NCI-H1694 (cell line): ENCODE data around the gene TRIO.
"Not testable (repeated sequence)": the region's sequence is repeated elsewhere in the genome, so short reads cannot be mapped to it uniquely, and the experiment has no call there.

Experiments
- DNase-seq: peaks from one replicate; lab custom pipeline; 2025; lab: John Stamatoyannopoulos, UW

TRIO gene

GRCh38 chr5:14510156-14510734 is 367.1 kb downstream of the TRIO start:
- peak; percentile 84 for DNase-seq

GRCh38 chr5:14510880-14511279 is 367.7 kb downstream of the TRIO start:
- no peak for DNase-seq

- no peak for DNase-seq
These were observed 369.4 kb downstream of the TRIO start for GRCh38 chr5:14512574-14512973.

- DNase-seq: no peak
These were observed 370.1 kb downstream of the TRIO start for GRCh38 chr5:14513266-14513665.

- no peak for DNase-seq
These were observed 373.8 kb downstream of the TRIO start for GRCh38 chr5:14516901-14517300.

GRCh38 chr5:14518638-14519037 is 375.5 kb downstream of the TRIO start:
- no peak for DNase-seq

- DNase-seq: no peak
These were observed 378.6 kb downstream of the TRIO start for GRCh38 chr5:14521748-14522147.

GRCh38 chr5:14522721-14523120 is 379.6 kb downstream of the TRIO start:
- DNase-seq: no peak

GRCh38 chr5:14523243-14524034 is 380.3 kb downstream of the TRIO start:
- DNase-seq: no peak

GRCh38 chr5:14525397-14525796 is 382.3 kb downstream of the TRIO start:
- no peak for DNase-seq

- DNase-seq: no peak
These were observed 383.4 kb downstream of the TRIO start for GRCh38 chr5:14526493-14526892.

- no peak for DNase-seq
These were observed 385.0 kb downstream of the TRIO start for GRCh38 chr5:14528115-14528514.

- no peak for DNase-seq
These were observed 385.8 kb downstream of the TRIO start for GRCh38 chr5:14528926-14529325.

GRCh38 chr5:14531668-14532067 is 388.5 kb downstream of the TRIO start:
- no peak for DNase-seq

GRCh38 chr5:14532180-14532579 is 389.0 kb downstream of the TRIO start:
- no peak for DNase-seq

- no peak for DNase-seq
These were observed 391.6 kb downstream of the TRIO start for GRCh38 chr5:14534773-14535172.

- DNase-seq: no peak
These were observed 402.2 kb downstream of the TRIO start for GRCh38 chr5:14545308-14545707.

- no peak for DNase-seq
These were observed 402.7 kb downstream of the TRIO start for GRCh38 chr5:14545862-14546261.

- no peak for DNase-seq
These were observed 404.5 kb downstream of the TRIO start for GRCh38 chr5:14547666-14548065.

- DNase-seq: no peak
These were observed 408.1 kb downstream of the TRIO start for GRCh38 chr5:14551211-14551610.

GRCh38 chr5:14552017-14552416 is 408.9 kb downstream of the TRIO start:
- DNase-seq: no peak

GRCh38 chr5:14554288-14554687 is 411.1 kb downstream of the TRIO start:
- not testable (repeated sequence) for DNase-seq

- DNase-seq: no peak
These were observed 412.9 kb downstream of the TRIO start for GRCh38 chr5:14556015-14556414.
